HEK293 (cell line): ENCODE data around the gene PLAAT4.

Experiments used
- CTCF ChIA-PET: fragments of 350-600 bp; formaldehyde crosslinking; extraction: SDS; loops from one replicate; lab custom pipeline; 2021; ENCODE audit warnings: antibody characterized with exemption; lab: Yijun Ruan, JAX
- POLR2A ChIA-PET: fragments of 300-600 bp; formaldehyde crosslinking; extraction: SDS; loops from one replicate; lab custom pipeline; 2020; ENCODE audit warnings: antibody characterized with exemption, inconsistent platforms; lab: Yijun Ruan, JAX
- H3K27ac ChIP-seq: fragments of 200-500 bp; sonication (Bioruptor generic); 2 replicates; pipeline ENCODE4 v1.5.1; 2014; ENCODE audit warnings: low read depth, low read length, control low read depth, inconsistent platforms; ENCODE audit errors: extremely low read depth
- H3K36me3 ChIP-seq, 2 experiments: fragments of 200-500 bp in 1 of 2; sonication (Bioruptor generic) in 1 of 2; 1 replicate in 1 of 2; 2 replicates in 1 of 2; pipeline ENCODE4 v1.5.1; 2014 to 2017; ENCODE audit warnings: inconsistent platforms in 2 of 2, low read length in 2 of 2; ENCODE audit not compliant: control insufficient read depth in 2 of 2, insufficient read depth in 1 of 2
- H3K4me1 ChIP-seq: fragments of 200-500 bp; sonication (Bioruptor generic); 2 replicates; pipeline ENCODE4 v1.5.1; 2014; ENCODE audit warnings: mild to moderate bottlenecking, low read length, inconsistent platforms; ENCODE audit not compliant: control insufficient read depth, insufficient read depth
- H3K4me3 ChIP-seq: 2 replicates; pipeline ENCODE4 v1.5.1; 2011; ENCODE audit warnings: low read depth, mild to moderate bottlenecking, control low read depth, low read length, moderate library complexity
- H3K9me3 ChIP-seq: fragments of 200-500 bp; sonication (Bioruptor generic); 2 replicates; pipeline ENCODE4 v1.5.1; 2014; ENCODE audit warnings: low read depth, low read length, inconsistent platforms; ENCODE audit not compliant: control insufficient read depth, insufficient read depth
- GLIS2 ChIP-seq: fragments of 450-650 bp; formaldehyde crosslinking; IDR thresholded peaks from 2 replicates; pipeline ENCODE4 v1.5.1; 2016; ENCODE audit warnings: missing biosample characterization, missing genetic modification characterization
- KLF7 ChIP-seq: fragments of 450-650 bp; formaldehyde crosslinking; IDR thresholded peaks from 2 replicates; pipeline ENCODE4 v1.5.1; 2016; ENCODE audit warnings: missing biosample characterization, missing genetic modification characterization, borderline replicate concordance
- RBAK ChIP-seq: fragments of 450-650 bp; formaldehyde crosslinking; IDR thresholded peaks from 2 replicates; pipeline ENCODE4 v1.5.1; 2016; ENCODE audit warnings: missing biosample characterization, missing genetic modification characterization
- TRIM28 ChIP-seq: IDR thresholded peaks from 2 replicates; pipeline ENCODE4 v1.6.1; 2011; ENCODE audit warnings: low read length, control low read depth, borderline replicate concordance
- ZBTB1 ChIP-seq: fragments of 450-650 bp; formaldehyde crosslinking; IDR thresholded peaks from 2 replicates; pipeline ENCODE4 v1.5.1; 2016; ENCODE audit warnings: missing biosample characterization, missing genetic modification characterization
- ZFP3 ChIP-seq: fragments of 450-650 bp; formaldehyde crosslinking; IDR thresholded peaks from 2 replicates; pipeline ENCODE4 v1.5.1; 2016; ENCODE audit warnings: low read depth, missing biosample characterization, missing genetic modification characterization
- ZNF335 ChIP-seq: fragments of 450-650 bp; formaldehyde crosslinking; conservative IDR thresholded peaks from 2 replicates; pipeline ENCODE4 v1.5.1; 2016; ENCODE audit warnings: missing biosample characterization, missing genetic modification characterization
- ZNF423 ChIP-seq: fragments of 450-650 bp; formaldehyde crosslinking; IDR thresholded peaks from 2 replicates; pipeline ENCODE4 v1.5.1; 2016; ENCODE audit warnings: missing biosample characterization, missing genetic modification characterization
- ZNF510 ChIP-seq: fragments of 450-650 bp; formaldehyde crosslinking; IDR thresholded peaks from 2 replicates; pipeline ENCODE4 v1.5.1; 2018; ENCODE audit warnings: mild to moderate bottlenecking, missing genetic modification characterization, missing biosample characterization; ENCODE audit not compliant: insufficient replicate concordance
- ZNF530 ChIP-seq: fragments of 450-650 bp; formaldehyde crosslinking; IDR thresholded peaks from 2 replicates; pipeline ENCODE4 v1.5.1; 2016; ENCODE audit warnings: low read depth, missing biosample characterization, missing genetic modification characterization
- ZNF558 ChIP-seq: fragments of 450-650 bp; formaldehyde crosslinking; IDR thresholded peaks from 2 replicates; pipeline ENCODE4 v1.5.1; 2016; ENCODE audit warnings: missing biosample characterization, missing genetic modification characterization
- TF ChIP-seq, protein P1 (sequence below): fragments of 450-650 bp; formaldehyde crosslinking; IDR thresholded peaks from 2 replicates; pipeline ENCODE4 v1.5.0; 2017; ENCODE audit warnings: missing biosample characterization, missing genetic modification characterization, borderline replicate concordance
- TF ChIP-seq, protein P2 (sequence below): fragments of 450-650 bp; formaldehyde crosslinking; IDR thresholded peaks from 2 replicates; pipeline ENCODE4 v1.5.1; 2016; ENCODE audit warnings: missing biosample characterization, missing genetic modification characterization
- TF ChIP-seq, protein P3 (sequence below): fragments of 450-650 bp; formaldehyde crosslinking; IDR thresholded peaks from 2 replicates; pipeline ENCODE4 v1.5.1; 2016; ENCODE audit warnings: missing biosample characterization, missing genetic modification characterization
- TF ChIP-seq, protein P4 (sequence below): fragments of 450-650 bp; formaldehyde crosslinking; IDR thresholded peaks from 2 replicates; pipeline ENCODE4 v1.5.1; 2016; ENCODE audit warnings: missing biosample characterization, missing genetic modification characterization

The PLAAT4 gene

DNA sequence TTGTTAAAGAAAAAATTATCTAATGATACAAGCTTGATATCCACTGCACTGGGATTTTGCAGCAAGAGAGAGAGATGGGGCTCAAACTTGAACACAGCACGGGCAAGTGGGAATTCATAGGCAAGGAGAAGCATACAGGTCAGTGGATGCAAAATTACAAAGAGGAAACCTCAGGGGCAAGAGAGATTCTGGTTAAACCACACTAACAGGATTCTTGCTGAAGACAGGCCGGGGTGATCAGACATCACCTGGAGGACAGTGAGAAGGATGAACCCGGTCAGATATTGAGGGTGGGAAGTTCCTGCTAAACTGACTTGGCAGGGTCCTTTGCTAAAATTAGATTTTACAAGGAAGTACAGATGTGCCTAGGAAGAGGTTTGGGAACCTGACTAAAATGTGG lies 2.5 kb upstream of the PLAAT4 start:
- no peak overlapping the region for H3K27ac ChIP-seq
- TF ChIP-seq ZNF558 (tag by site-specific recombination) (no peak), GLIS2 (tag by site-specific recombination) (no peak)
- TF ChIP-seq, all 188 proteins: peak for 0
- H3K9me3 ChIP-seq, result no peaks in the 10 kb centered on the region
- H3K4me3 ChIP-seq, result no peak overlapping the region
- ChIA-PET CTCF (interaction anchor here (2.4 kb wide), 1 partner anchor 54 kb away, joined by 9 read pairs; no protein-coding TSS in a partner anchor), POLR2A (no interaction called here)
- no peaks in the 10 kb centered on the region for H3K36me3 ChIP-seq
- H3K4me1 ChIP-seq, result no peaks in the 10 kb centered on the region

DNA sequence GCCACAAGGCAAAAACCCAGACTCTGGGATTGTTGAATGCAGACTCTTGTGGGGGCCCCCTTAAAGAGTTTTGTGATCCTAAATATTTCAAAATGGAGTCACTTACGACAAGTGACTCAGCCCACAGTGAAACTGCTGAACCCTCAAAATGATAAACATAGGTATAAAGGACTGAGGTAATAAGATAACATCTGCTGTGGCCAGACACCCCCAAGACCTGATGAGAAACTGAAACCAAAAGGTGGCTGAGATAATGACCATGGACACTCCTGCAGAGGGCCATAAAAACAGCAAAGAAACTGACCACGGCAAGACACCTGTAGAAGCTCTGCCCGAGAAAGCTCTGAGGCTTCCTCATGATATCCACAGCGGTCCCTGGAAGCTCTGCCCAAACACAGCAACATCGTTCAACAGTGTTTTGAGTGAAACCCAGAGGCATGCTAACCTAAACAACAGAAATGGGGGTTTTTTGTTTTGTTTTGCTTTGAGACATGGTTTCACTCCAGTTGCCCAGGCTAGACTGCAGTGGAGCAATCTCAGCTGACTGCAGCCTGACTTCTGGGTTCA lies 1.6 kb upstream of the PLAAT4 start:
- Histone ChIP-seq H3K4me3 (no peak overlapping the region), H3K9me3 (no peaks in the 10 kb centered on the region), H3K27ac (no peak overlapping the region), H3K36me3 (no peaks in the 10 kb centered on the region), H3K4me1 (no peaks in the 10 kb centered on the region)
- TF ChIP-seq ZNF423 (tag by site-specific recombination) (no peak), ZFP3 (tag by site-specific recombination) (no peak), ZNF335 (tag by site-specific recombination) (no peak), ZNF558 (tag by site-specific recombination) (no peak), KLF7 (tag by site-specific recombination) (no peak)
- TF ChIP-seq, protein P1, sequence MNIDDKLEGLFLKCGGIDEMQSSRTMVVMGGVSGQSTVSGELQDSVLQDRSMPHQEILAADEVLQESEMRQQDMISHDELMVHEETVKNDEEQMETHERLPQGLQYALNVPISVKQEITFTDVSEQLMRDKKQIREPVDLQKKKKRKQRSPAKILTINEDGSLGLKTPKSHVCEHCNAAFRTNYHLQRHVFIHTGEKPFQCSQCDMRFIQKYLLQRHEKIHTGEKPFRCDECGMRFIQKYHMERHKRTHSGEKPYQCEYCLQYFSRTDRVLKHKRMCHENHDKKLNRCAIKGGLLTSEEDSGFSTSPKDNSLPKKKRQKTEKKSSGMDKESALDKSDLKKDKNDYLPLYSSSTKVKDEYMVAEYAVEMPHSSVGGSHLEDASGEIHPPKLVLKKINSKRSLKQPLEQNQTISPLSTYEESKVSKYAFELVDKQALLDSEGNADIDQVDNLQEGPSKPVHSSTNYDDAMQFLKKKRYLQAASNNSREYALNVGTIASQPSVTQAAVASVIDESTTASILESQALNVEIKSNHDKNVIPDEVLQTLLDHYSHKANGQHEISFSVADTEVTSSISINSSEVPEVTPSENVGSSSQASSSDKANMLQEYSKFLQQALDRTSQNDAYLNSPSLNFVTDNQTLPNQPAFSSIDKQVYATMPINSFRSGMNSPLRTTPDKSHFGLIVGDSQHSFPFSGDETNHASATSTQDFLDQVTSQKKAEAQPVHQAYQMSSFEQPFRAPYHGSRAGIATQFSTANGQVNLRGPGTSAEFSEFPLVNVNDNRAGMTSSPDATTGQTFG (tag by site-specific recombination), result no peak
- POLR2A ChIA-PET, result no interaction called here
- CTCF ChIA-PET, result no interaction called here

DNA sequence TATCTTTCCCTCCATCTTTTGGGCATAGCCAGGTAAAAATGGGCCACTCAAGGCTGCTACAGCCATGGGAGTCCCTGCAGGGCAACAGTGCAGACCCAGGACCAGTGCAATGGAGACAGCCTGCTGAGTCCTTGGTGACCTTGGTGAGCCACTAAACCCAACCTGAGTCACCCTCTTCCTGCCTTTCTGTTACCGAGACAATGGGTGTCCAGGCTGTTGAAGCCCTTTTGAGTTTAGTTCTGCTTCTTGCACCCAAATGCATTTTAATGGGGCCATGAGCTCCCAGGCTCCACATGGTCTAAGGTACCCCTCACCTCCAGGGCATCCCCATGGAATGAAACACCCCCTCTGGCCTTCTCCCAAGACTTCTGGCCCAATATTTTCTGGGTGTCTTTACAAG lies 874 bp upstream of the PLAAT4 start:
- no peaks in the 10 kb centered on the region for H3K36me3 ChIP-seq
- H3K27ac ChIP-seq, result no peak overlapping the region
- TF ChIP-seq ZFP3 (tag by site-specific recombination) (no peak), RBAK (tag by site-specific recombination) (no peak), ZNF530 (no peak), TRIM28 (no peak), ZNF510 (no peak), ZBTB1 (tag by site-specific recombination) (no peak)
- TF ChIP-seq, protein P2, sequence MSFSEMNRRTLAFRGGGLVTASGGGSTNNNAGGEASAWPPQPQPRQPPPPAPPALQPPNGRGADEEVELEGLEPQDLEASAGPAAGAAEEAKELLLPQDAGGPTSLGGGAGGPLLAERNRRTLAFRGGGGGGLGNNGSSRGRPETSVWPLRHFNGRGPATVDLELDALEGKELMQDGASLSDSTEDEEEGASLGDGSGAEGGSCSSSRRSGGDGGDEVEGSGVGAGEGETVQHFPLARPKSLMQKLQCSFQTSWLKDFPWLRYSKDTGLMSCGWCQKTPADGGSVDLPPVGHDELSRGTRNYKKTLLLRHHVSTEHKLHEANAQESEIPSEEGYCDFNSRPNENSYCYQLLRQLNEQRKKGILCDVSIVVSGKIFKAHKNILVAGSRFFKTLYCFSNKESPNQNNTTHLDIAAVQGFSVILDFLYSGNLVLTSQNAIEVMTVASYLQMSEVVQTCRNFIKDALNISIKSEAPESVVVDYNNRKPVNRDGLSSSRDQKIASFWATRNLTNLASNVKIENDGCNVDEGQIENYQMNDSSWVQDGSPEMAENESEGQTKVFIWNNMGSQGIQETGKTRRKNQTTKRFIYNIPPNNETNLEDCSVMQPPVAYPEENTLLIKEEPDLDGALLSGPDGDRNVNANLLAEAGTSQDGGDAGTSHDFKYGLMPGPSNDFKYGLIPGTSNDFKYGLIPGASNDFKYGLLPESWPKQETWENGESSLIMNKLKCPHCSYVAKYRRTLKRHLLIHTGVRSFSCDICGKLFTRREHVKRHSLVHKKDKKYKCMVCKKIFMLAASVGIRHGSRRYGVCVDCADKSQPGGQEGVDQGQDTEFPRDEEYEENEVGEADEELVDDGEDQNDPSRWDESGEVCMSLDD (tag by site-specific recombination), result no peak
- TF ChIP-seq, protein P3, sequence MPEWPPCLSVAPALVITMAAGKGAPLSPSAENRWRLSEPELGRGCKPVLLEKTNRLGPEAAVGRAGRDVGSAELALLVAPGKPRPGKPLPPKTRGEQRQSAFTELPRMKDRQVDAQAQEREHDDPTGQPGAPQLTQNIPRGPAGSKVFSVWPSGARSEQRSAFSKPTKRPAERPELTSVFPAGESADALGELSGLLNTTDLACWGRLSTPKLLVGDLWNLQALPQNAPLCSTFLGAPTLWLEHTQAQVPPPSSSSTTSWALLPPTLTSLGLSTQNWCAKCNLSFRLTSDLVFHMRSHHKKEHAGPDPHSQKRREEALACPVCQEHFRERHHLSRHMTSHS (tag by site-specific recombination), result no peak
- TF ChIP-seq, protein P4, sequence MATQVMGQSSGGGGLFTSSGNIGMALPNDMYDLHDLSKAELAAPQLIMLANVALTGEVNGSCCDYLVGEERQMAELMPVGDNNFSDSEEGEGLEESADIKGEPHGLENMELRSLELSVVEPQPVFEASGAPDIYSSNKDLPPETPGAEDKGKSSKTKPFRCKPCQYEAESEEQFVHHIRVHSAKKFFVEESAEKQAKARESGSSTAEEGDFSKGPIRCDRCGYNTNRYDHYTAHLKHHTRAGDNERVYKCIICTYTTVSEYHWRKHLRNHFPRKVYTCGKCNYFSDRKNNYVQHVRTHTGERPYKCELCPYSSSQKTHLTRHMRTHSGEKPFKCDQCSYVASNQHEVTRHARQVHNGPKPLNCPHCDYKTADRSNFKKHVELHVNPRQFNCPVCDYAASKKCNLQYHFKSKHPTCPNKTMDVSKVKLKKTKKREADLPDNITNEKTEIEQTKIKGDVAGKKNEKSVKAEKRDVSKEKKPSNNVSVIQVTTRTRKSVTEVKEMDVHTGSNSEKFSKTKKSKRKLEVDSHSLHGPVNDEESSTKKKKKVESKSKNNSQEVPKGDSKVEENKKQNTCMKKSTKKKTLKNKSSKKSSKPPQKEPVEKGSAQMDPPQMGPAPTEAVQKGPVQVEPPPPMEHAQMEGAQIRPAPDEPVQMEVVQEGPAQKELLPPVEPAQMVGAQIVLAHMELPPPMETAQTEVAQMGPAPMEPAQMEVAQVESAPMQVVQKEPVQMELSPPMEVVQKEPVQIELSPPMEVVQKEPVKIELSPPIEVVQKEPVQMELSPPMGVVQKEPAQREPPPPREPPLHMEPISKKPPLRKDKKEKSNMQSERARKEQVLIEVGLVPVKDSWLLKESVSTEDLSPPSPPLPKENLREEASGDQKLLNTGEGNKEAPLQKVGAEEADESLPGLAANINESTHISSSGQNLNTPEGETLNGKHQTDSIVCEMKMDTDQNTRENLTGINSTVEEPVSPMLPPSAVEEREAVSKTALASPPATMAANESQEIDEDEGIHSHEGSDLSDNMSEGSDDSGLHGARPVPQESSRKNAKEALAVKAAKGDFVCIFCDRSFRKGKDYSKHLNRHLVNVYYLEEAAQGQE (tag by site-specific recombination), result no peak
- no peak overlapping the region for H3K4me3 ChIP-seq
- H3K9me3 ChIP-seq, result no peaks in the 10 kb centered on the region
- ChIA-PET CTCF (no interaction called here), POLR2A (no interaction called here)
- no peaks in the 10 kb centered on the region for H3K4me1 ChIP-seq
